GM18520 (cell line): ENCODE measurements around the gene CREB3L2.
"Not testable (repeated sequence)": the region's sequence is repeated elsewhere in the genome, so short reads cannot be mapped to it uniquely, and the experiment has no call there.

ENCODE experiments used
- ATAC-seq: cut with Tn5 transposase; IDR thresholded peaks from one replicate; pipeline ENCODE4 v1.9.1; 2021; ENCODE audit not compliant: unreplicated experiment

CREB3L2 gene

GRCh38 chr7:138014201-138014600 is 12.3 kb upstream of the CREB3L2 start:
- not testable (repeated sequence) for ATAC-seq

- no peak for ATAC-seq
Observed at GRCh38 chr7:138009350-138009653, 7.4 kb upstream of the CREB3L2 start.

GRCh38 chr7:138008588-138009349 is 6.9 kb upstream of the CREB3L2 start:
- no peak for ATAC-seq

GRCh38 chr7:138008019-138008587 is 6.2 kb upstream of the CREB3L2 start:
- ATAC-seq, result no peak

- ATAC-seq, result no peak
Observed at GRCh38 chr7:138006106-138006505, 4.2 kb upstream of the CREB3L2 start.

GRCh38 chr7:138004936-138005335 is 3.0 kb upstream of the CREB3L2 start:
- no peak for ATAC-seq

GRCh38 chr7:138004046-138004445 is 2.2 kb upstream of the CREB3L2 start:
- ATAC-seq, result no peak

GRCh38 chr7:138002828-138003189 is 923 bp upstream of the CREB3L2 start:
- no peak for ATAC-seq

GRCh38 chr7:138002096-138002827 is 376 bp upstream of the CREB3L2 start:
- peak; percentile 97 for ATAC-seq

GRCh38 chr7:138000081-138000701 is 1.7 kb downstream of the CREB3L2 start:
- no peak for ATAC-seq

GRCh38 chr7:137999496-138000080 is 2.3 kb downstream of the CREB3L2 start:
- no peak for ATAC-seq

GRCh38 chr7:137998250-137998649 is 3.6 kb downstream of the CREB3L2 start:
- no peak for ATAC-seq

GRCh38 chr7:137996871-137997270 is 5.0 kb downstream of the CREB3L2 start:
- ATAC-seq, result no peak

GRCh38 chr7:137996386-137996851 is 5.5 kb downstream of the CREB3L2 start:
- no peak for ATAC-seq

- no peak for ATAC-seq
Observed at GRCh38 chr7:137994216-137994615, 7.7 kb downstream of the CREB3L2 start.

GRCh38 chr7:137993395-137993743 is 8.5 kb downstream of the CREB3L2 start:
- ATAC-seq, result no peak

- peak; percentile 41 for ATAC-seq
Observed at GRCh38 chr7:137992550-137993394, 9.1 kb downstream of the CREB3L2 start.

- ATAC-seq, result no peak
Observed at GRCh38 chr7:137992104-137992549, 9.8 kb downstream of the CREB3L2 start.

GRCh38 chr7:137990251-137990941 is 11.5 kb downstream of the CREB3L2 start:
- no peak for ATAC-seq

GRCh38 chr7:137989590-137989989 is 12.3 kb downstream of the CREB3L2 start:
- no peak for ATAC-seq
